HCT116 (cell line): ENCODE measurements around the gene FAM168B.

ENCODE experiments used
- EGR1 ChIP-seq: IDR thresholded peaks from 2 replicates; pipeline ENCODE4 v1.6.1; 2012; ENCODE audit warnings: low read depth
- EZH2 ChIP-seq: fragments of 200-600 bp; sonication (generic); IDR thresholded peaks from 2 replicates; pipeline ENCODE4 v1.6.1; 2017; ENCODE audit warnings: antibody characterized with exemption, mixed run types
- FOSL1 ChIP-seq: IDR thresholded peaks from 2 replicates; pipeline ENCODE4 v1.6.1; 2012; ENCODE audit warnings: low read depth
- JUND ChIP-seq: IDR thresholded peaks from 2 replicates; pipeline ENCODE4 v1.6.1; 2012
- MAX ChIP-seq: IDR thresholded peaks from 2 replicates; pipeline ENCODE4 v1.6.1; 2012
- POLR2A ChIP-seq: IDR thresholded peaks from 2 replicates; pipeline ENCODE4 v1.7.0; 2011; ENCODE audit warnings: borderline replicate concordance; ENCODE audit not compliant: insufficient read depth, insufficient read length; ENCODE audit errors: extremely low read depth
- RAD21 ChIP-seq: IDR thresholded peaks from 2 replicates; pipeline ENCODE4 v1.6.1; 2012; ENCODE audit warnings: low read depth, mild to moderate bottlenecking
- SIN3A ChIP-seq: IDR thresholded peaks from 2 replicates; pipeline ENCODE4 v1.6.1; 2012; ENCODE audit warnings: low read depth
- YY1 ChIP-seq: IDR thresholded peaks from 2 replicates; pipeline ENCODE4 v1.6.1; 2011; ENCODE audit warnings: low read length, low read depth, moderate library complexity, mild to moderate bottlenecking; ENCODE audit not compliant: insufficient replicate concordance; ENCODE audit errors: extremely low read depth
- TF ChIP-seq, protein P1 (sequence below), 3 experiments: fragments of 200-600 bp in 1 of 3; sonication (generic) in 1 of 3; IDR thresholded peaks in 2 of 3; conservative IDR thresholded peaks in 1 of 3; 2 replicates each; pipeline ENCODE4 v1.5.1; 2012 to 2017; ENCODE audit warnings: low read depth in 2 of 3, low read length in 2 of 3, antibody characterized with exemption in 1 of 3, borderline replicate concordance in 1 of 3, control low read depth in 1 of 3, mild to moderate bottlenecking in 1 of 3, mixed read lengths in 1 of 3, mixed run types in 1 of 3, moderate library complexity in 1 of 3; ENCODE audit not compliant: insufficient read depth in 1 of 3

- TF ChIP-seq JUND (no peak), FOSL1 (no peak), POLR2A (no peak), MAX (no peak), SIN3A (no peak), EZH2 (no peak), RAD21 (no peak), YY1 (no peak), EGR1 (no peak)
- TF ChIP-seq, protein P1, sequence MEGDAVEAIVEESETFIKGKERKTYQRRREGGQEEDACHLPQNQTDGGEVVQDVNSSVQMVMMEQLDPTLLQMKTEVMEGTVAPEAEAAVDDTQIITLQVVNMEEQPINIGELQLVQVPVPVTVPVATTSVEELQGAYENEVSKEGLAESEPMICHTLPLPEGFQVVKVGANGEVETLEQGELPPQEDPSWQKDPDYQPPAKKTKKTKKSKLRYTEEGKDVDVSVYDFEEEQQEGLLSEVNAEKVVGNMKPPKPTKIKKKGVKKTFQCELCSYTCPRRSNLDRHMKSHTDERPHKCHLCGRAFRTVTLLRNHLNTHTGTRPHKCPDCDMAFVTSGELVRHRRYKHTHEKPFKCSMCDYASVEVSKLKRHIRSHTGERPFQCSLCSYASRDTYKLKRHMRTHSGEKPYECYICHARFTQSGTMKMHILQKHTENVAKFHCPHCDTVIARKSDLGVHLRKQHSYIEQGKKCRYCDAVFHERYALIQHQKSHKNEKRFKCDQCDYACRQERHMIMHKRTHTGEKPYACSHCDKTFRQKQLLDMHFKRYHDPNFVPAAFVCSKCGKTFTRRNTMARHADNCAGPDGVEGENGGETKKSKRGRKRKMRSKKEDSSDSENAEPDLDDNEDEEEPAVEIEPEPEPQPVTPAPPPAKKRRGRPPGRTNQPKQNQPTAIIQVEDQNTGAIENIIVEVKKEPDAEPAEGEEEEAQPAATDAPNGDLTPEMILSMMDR (IDR thresholded peaks at IDR 0.05 in 2 of 3, conservative IDR thresholded peaks at IDR 0.05 in 1 of 3; ENCODE audit: borderline replicate concordance in 1 of 3, insufficient read depth in 1 of 3, low read depth in 2 of 3, low read length in 2 of 3) = no peak
These were observed 22.5 kb upstream of the FAM168B start for GRCh38 chr2:131115752-131116151.
